Activated CD4-positive, alpha-beta T cell treated with anti-CD3 and anti-CD28 coated beads for 4 hours (primary cell): Measurements from ENCODE around the gene CLEC10A.
"Not testable (repeated sequence)": the region's sequence is repeated elsewhere in the genome, so short reads cannot be mapped to it uniquely, and the experiment has no call there.

Source experiments
- DNase-seq, 2 donors: peaks; one replicate each; pipeline ENCODE4 v3.0.0-alpha.2; 2020

CLEC10A gene

DNA sequence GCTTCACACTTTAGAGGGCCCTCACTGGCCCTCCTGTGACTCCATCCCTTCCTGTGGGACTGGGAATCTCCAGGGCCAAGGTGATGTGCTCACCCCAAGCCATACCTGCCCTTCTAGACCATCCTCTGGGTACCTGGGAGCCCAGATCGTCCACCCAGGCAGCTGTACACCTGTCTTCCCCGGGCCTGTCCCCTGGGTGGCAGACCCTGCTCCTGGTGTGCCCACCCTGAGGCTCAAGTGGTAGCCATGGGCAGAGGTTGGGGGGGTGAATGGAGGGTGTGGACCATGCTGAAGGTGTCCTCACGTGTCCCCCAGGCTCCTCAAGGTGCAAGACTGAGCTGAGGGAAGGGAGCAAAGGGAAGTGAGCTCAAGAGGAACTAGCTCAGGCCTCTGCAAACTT lies 9.3 kb downstream of the CLEC10A start:
- no peak for DNase-seq

DNA sequence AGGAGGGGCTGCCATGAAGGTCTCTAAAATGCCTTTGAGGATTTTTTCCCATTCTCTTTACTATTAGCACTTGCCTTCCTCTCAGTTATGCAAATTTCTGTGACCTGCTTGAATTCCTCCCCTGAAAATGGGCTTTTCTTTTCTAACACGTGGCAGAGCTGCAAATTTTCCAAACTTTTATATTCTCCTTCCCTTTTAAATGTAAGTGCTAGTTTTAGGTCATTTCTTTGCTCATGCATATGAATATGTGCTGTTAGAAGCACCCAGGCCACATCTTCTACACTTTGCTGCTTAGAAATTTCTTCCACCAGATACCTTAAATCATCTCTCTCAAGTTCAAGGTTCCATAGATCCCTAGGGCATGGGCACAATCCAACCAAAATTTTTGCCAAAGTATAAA lies 11.8 kb downstream of the CLEC10A start:
- no peak for DNase-seq

DNA sequence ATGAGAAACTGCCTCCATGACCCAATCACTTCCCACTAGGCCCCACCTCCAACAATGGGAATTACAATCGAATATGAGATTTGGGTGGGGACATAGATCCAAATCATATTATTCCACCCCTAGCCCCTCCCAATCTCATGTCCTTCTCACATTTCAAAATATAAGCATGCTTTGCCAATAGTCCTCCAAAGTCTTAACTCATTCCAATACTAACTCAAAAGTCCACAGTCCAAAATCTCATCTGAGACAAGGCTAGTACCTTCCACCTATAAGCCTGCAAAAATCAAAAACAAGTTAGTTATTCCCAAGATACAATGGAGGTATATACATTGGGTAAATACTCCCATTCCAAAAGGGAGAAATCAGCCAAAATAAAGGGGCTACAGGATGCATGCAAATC lies 12.9 kb downstream of the CLEC10A start:
- no peak for DNase-seq

DNA sequence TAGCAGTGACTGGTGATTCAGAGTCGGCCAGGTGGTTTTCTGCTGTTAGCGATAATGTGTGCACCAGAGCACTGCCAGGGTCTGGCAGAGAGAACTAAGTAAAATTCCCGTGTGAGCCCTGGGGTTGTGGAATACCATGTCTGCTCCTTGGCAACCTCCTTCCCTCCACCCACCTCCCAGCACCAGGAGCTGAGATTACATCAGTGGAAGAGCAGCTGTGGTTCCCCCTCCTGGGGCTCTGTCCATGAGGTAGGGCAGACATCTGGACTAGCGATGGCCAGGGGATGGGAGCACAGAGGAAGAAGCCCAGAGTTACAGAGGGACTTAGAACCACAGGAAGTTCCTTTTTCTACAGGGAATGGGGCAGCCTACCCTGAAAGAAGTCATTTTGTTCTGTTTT lies 15.8 kb downstream of the CLEC10A start:
- DNase-seq = no peak

DNA sequence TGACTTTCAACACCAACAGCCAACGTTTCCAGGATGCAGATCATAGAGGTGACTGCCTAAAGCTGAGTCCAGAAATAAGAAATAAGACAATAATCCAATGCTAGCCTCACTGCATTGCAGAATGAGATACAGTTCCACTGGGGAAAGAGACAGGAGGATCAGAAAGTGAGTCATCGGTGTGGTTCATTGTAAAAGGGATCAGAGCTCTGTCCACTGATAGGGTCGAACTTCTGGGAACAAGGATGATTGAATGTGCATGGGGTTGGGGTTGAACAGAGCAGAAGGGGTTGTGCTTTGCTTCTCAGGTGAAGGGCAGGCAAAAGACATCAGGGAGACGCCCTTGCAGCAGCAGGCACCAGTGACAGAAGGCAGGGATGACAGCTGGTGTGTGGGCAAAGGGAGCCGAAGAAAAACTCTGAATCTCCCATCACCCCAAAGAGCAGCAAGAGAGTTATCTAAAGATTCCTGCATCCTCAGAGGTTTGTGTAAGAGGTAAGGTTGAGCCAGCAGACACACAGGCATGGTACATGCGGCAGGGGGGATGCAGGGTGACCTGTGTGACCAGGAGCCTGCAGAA lies 16.4 kb downstream of the CLEC10A start:
- no peak for DNase-seq

DNA sequence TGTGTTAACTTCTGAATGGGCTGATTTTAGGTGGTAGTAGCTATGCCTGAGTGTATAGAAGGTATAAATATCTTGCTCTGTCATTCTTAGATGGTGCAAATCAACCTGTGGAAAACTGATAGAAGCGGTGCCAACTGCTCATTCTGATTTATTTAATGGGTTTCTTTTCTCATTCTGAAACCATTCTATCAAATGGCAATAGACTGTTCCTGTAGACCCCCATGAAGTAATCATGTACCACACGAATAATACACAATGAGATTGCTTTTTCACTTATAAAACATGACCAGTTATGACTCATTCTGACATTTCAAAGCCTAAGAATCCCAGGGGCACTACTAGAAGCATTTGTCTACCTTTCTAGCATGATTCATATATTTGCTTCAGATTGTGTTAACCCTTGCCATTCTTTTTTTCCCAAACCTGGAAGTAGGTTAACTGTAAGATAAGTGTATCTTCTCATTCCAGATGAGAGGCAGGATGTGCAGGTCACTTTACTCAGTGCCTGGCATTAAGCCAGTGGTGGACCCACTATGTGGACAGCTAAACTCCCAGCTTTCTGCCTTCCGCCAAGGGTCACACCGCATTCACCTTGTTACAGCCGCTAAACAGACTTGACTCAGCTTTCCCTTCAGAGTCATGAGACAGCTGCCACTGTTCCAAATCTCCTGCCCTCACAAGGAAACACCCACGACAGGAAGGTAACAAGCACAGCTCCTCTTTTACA lies 19.7 kb downstream of the CLEC10A start:
- DNase-seq = peak; percentile 27 to 28

DNA sequence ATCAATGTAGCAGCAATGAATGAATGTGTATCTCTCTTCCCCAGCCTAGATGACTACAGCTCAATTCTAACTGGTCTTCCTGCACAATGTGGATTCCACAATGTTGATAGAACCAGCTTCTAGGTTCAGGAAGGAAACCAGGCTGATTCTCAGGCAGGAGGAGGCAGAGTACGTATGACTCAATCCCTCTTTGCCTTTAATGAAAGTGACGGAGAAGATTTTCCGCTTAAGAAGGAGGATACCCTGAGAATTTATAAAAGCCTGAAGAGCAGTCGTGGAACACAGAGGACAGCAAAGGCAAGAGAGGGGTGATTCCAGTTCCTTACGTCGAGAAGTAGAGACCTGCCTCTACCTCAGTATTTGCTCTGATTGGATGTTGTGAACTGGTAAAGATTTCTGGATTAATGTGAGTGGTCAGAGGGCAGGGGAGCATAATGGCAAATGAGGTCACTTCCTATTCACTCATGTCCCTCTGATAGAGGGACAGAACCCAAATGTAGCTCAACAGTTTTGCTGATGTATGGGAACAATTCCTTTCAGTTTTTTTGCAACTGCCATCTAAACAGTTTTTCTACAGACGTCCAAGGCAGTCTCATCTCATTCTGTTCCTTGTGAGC lies 21.1 kb downstream of the CLEC10A start:
- DNase-seq = no peak

DNA sequence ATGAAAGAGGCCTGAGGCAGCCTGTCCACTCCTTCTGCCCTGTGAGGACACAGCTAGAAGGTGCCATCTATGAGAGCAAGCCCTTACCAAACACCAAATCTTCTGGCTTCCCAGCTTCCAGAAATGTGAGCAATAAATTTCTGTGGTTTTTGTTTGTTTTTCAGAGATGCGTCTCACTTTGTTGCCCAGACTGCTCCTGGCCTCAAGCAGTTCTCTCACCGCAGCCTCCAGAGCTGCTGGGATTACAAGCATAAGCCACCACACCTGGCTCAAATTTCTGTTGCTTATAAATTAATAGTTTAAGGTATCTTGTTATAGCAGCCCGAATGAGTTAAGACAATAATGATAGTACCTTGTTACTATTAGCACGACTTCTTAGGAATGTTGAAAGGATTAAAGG lies 23.7 kb downstream of the CLEC10A start:
- DNase-seq = no peak

DNA sequence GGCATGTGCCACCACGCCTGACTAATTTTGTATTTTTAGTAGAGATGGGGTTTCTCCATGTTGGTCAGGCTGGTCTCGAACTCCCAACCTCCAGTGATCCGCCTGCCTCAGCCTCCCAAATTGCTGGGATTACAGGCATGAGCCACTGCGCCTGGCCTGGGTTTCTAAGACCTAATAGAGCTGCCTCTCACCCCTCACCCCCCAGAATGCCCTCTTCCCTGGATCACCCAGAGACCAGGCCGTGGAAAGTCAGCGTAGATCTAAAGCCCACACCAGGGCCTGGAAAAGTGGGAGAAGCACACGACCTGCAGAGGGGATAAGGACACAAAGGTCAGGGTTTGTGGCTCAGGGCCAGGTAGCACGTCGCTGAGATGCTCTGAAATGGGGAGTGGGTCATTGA lies 29.5 kb downstream of the CLEC10A start:
- DNase-seq = not testable (repeated sequence)

DNA sequence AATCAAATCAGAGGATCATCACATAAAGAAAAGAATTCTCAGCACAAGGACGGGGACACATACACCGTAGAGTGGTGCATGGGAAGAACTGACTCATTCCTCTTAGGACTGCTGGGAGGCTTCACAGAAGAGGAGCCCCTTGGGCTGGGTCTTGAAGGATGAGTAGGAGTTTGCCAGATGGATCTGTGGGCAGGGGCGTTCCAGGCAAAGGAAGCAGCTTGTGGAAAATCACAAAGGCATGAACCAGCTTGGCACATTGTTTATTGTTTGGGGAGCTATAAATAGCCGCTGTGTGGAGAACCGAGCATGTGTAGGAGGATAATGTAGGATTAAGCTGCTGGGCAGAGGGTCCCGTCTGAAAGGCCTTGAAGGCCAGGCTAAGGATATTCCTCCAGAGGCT lies 31.1 kb downstream of the CLEC10A start:
- DNase-seq = no peak

DNA sequence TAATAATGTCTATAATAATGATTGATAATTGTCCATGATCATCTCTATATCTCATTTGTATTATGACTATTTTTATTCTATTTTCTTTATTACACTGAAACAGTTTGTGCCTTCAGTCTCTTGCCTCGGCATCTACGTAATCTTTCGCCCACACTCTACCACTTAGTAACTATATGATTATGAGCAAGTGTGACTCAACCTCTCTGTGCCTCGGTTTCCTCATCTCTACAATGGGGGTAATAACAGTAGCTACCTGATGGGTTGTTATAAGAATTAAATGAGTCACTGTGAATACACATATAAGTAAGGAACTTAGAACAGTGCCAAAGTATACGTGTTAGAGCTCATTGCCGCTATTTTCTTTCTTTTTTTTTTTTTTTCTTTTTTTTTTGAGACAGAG lies 32.5 kb downstream of the CLEC10A start:
- DNase-seq = no peak

DNA sequence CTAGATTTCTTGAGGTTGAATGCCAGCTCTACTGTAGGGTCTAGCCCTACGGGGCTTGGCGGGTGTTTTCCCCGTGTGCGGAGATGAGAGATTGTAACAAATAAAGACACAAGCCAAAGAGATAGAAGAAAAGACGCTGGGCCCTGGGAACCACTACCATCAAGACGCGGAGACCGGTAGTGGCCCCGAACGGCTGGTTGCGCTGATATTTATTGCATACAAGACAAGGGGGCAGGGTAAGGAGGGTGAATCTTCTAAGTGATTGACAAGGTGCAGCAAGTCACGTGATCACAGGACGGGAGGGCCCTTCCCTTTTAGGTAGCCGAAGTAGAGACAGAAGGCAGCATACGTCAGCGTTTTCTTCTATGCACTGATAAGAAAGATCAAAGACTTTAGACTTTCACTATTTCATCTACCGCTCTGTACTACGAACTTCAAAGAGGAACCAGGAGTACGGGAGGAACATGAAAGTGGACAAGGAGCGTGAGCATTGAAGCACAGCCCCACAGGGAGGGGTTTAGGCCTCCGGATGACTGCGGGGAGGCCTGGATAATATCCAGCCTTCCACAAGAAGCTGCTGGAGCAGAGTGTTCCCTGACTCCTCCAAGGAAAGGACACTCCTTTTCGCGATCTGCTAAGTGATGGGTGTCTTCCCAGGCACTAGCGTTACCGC lies 33.2 kb downstream of the CLEC10A start:
- DNase-seq = peak; percentile 70 to 75

DNA sequence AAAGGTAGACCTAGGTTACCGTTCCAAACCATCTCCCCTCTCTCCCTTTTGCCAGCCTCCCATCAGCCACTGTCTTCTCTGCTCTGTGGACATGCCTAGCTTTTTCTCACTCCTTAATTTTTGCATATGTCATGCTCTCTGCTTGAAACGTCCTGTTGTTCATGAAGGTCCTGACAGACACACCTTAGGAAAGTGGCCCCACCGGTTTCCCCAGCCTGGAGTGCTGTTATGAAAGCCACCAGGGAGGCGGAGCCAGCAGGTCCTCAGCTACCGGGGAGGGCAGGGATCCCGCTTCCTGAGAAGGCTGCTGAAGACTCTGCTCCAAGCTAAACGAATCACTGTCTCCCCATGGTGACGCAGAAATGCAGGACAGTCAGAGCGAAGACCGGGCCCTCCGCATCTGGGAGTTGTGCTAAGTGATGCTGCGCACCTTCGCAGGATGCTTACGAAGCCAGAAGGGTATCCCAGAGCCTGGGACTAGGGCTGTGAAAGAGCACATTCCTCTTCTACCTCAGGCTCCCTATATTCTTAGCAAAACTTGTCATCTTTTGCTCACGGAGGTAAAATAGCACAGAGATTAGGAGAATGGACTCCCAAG lies 33.8 kb downstream of the CLEC10A start:
- no peak for DNase-seq

DNA sequence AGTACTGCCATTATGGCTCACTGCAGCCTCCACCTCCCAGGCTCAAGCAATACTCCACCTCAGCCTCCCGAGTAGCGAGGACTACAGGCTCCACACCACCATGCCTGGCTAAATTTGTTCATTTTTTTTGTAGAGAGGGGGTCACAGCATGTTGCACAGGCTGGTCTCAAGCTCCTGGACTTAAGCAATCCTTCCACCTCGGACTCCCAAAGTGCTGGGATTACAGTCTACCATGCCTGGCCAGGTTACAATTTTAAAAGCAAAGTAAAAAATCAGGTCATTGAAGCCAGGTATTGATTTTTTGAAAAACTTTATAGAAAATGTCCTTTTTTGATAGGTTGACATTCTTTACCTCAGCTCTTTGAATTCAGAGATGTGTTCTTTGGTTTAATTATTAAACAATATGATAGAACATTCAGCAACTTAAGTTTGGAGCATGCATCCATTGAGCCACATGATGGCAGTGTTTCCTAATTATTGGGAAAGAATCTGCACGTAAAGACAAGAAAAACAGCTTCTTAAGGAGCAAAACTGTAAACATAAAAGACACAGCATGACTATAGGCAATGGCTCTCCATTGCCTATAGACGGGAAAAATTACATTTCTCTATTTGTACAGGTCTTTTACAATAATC lies 34.4 kb downstream of the CLEC10A start:
- DNase-seq = peak in 1 of 2 donors; percentile 60

DNA sequence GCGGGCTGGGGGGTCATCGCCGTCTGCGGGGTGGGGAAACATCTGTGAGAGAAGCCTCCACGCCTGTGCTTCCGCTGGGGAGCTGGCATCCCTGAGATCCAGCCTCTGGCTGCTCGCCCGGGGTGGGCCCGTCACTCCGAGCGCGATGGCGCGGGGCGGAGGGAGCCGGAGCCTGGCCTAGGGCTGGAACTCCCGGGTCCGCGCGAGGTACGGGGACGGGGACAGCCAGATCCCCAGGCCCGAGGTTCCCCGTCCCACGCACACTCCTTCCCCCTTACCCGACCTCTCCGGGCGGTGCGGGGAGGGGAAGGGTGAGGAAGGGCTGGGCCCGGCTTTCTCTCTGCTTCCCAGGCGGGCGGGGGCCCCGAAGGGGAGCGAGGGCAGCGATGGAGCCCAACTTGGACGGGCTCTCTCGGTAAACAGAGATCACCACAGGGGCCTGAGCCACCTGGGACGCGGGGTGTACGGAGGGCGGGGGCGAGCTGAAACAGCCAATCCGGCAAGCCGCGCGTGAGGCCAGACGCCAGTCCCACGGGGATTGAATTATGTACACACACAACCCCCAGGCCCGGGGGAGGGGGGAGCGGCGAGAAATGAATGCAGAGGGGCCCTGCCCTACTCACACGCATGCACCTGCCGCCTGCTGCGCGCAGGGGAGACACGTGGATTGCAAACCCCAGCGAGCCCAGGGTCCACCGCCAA lies 36.4 kb downstream of the CLEC10A start, which contains the start of gene SLC16A11:
Gene SLC16A11 (minus strand): TSS at position 596 of the 702 bp plus-strand sequence. CDS start 579 bp downstream, at position 17.
- DNase-seq = no peak

DNA sequence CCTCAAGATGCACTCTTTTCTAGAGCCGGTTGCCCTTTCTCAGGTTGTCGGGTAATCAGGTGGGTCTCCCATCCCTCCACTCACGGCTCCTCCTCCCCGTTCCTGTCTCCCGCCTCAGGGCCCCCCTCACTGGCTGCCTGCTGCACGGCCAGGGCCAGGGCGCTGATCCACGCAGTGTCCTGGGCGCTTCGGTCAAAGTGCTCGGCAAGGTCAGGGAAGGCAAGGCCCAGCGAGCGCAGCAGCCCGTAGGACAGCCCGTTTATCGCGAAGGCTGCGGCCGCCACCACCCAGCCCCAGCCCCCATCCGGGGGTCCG lies 36.9 kb downstream of the CLEC10A start:
- no peak for DNase-seq

DNA sequence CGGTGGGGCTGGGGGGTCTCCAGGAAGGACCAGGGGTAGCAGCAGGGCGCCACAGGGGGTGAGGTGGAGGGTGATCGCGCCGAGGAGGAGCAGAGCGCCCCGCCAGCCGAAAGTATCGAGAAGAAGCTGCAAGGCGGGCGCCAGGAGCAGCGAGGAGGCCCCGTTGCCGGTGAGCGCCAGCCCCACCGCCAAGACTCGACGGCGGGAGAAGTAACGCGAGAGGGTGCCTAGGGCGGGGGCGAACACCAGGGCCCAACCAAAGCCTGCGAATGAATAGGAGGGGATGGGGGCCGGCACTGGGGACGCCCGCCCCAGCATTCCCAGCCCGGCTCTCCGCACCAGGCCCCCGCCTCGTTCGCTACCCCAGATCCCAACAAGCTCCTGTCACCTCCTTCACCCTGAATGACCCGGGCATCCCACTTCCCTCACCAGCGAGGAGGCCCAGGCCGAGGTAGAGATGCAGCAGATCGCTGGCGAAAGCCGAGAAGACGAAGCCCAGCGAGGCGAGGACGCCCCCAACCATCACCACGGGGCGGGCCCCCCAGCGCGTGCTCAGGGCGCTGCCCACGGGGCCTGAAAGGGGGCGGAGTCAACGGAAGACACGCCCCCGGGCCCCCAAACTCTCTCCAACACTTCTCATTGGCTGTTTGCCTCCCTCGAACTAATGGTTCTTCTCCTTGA lies 37.4 kb downstream of the CLEC10A start:
- peak in 1 of 2 donors; percentile 42 for DNase-seq

DNA sequence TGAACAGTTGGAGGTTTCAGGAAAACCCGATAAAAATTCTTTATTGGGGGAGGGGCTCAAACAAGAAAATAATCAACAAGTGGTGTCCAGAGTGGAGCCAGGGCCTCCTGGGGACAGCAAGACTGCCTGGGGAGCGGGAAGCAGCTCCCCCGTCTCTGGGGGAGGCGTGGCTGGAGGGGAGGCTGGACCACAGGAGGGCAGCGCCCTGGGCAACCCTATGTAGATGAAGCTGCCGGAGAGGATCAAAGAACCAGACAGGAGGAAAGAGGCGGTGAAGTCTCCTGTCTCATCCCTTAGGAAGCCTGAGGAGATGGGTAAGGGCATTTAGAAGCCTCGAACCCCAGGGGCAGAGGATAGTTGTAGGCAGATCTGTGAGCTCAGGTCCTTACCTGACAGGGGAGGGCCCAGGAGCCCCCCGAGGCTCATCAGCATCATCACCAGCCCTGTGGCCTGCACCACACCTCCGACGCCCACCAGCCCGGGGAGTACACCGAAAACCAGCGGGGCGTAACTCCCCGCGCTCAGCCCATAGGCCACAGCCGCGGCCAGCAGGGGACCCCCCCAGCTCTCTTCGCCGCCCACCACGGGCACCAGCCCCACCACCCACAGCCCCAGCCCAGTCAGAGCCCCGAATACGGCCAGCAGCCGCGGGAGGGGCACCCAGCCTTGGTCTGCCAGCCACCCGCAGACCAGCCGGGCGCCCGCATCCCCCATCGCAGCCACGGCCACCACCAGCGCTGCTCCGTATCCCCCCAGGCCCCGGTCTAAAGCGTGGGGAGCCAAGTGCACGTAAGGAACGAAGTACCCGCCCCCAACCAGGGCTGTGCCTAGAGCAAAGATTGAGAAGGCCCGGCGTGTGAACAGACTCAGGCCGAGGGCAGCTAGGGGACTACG lies 38.2 kb downstream of the CLEC10A start:
- no peak for DNase-seq

DNA sequence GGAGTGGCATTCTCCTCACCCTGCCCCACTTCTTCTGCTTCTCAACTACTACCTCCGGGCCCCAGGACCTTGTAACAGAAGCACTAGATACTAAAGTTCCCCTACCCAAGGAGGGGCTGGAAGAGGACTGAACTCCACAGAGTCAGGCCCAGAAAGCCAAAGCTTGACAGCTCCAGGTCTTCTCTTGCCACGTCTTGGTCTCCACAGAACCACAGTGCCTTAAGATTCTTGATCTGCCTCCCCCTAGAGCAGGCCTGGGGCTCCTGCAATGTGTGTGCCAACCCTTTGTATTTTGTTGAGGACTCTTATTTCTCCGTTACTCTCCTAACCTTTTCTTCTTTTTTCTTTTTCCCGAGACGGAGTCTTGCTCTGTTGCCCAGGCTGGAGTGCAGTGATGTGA lies 40.2 kb downstream of the CLEC10A start:
- DNase-seq = no peak

DNA sequence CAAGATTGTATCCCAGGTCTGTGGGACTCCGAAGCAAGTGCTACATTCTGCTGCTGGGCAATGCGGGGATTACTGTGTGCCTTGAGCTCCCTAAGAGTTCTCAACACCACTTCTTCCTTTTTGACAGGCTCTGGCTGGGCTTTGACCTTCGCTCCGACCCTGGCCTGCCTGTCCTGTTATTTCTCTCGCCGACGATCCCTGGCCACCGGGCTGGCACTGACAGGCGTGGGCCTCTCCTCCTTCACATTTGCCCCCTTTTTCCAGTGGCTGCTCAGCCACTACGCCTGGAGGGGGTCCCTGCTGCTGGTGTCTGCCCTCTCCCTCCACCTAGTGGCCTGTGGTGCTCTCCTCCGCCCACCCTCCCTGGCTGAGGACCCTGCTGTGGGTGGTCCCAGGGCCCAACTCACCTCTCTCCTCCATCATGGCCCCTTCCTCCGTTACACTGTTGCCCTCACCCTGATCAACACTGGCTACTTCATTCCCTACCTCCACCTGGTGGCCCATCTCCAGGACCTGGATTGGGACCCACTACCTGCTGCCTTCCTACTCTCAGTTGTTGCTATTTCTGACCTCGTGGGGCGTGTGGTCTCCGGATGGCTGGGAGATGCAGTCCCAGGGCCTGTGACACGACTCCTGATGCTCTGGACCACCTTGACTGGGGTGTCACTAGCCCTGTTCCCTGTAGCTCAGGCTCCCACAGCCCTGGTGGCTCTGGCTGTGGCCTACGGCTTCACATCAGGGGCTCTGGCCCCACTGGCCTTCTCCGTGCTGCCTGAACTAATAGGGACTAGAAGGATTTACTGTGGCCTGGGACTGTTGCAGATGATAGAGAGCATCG lies 41.8 kb downstream of the CLEC10A start:
- no peak for DNase-seq
